HG02798 (cell line): ENCODE data around the gene MLEC.

Experiments used
- ATAC-seq: cut with Tn5 transposase; IDR thresholded peaks from one replicate; pipeline ENCODE4 v1.9.1; 2021; ENCODE audit warnings: mild to moderate bottlenecking; ENCODE audit not compliant: unreplicated experiment, poor library complexity

MLEC gene

DNA sequence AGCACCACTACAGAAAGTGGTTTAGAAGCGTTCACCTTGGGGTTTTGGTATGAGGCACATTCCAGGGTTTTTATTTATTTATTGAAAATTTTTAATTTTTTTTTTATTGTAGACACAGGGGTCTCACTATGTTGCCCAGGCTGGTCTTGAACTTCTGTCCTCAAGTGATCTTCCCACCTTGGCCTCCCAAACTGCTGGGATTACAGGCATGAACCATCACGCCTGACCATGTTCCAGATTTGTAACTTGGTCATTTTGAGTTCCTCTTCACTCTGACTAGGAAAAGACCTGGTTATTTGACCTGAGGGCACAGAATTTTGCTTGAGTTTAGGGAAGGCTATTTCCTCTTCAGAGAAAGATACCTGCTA, 3.1 kb downstream of the MLEC start:
- no peak for ATAC-seq

DNA sequence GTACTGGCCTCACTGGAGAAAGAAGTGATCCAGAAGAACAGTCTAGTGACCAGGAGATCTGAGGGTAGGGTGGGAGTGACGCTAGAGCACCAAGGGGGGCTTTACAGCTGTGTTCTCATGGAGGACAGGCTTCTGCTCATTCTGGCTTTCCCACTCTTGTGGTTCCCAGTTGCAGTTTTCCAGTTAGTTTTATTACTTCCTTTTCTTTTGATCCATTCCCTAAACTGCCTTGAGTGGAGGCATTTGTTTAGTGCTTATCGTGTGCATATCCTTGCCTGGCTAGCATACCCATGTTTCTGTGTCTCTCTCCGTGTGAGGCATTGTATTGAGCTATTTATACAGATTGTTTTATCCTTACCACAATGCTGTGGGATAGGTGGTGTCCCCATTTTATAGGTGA, 4.0 kb downstream of the MLEC start:
- no peak for ATAC-seq

DNA sequence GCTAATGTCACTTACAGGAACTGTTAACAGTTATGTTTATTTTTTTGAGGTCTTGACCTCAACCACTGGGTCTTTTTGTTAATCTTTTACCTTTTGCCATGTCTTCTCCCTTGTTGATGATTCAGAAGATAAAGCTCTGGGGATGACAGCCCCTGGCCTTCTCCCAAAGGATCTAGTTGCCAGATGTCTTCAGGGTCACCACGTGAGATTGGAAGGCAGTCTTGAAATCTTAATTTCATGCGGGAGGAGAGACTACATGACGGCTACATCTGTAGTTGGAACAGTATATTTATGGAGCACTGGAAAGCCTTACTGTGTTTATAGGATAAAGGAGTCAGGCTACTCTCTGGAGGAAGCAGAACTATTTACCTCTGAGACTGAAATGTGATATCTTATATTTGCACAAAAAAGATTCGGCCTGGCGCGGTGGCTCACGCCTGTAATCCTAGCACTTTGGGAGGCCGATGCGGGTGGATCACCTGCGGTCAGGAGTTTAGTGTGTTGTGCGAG, 5.6 kb downstream of the MLEC start:
- ATAC-seq, result no peak

DNA sequence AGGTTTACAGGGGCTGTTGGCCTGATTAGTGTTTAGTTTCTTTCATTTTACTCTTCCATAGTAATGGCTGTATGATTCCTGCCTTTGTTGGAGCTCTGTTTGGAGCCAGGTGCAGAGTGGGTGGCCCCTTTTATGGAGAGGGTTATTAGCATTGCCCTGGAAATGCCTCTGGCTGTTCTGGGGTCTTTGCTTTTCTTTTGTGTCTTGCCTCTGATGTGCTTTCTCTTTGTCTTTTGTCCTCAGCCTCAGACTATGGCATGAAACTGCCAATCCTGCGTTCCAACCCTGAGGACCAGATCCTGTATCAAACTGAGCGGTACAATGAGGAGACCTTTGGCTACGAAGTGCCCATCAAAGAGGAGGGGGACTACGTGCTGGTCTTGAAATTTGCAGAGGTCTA, 6.9 kb downstream of the MLEC start:
- ATAC-seq, result no peak

DNA sequence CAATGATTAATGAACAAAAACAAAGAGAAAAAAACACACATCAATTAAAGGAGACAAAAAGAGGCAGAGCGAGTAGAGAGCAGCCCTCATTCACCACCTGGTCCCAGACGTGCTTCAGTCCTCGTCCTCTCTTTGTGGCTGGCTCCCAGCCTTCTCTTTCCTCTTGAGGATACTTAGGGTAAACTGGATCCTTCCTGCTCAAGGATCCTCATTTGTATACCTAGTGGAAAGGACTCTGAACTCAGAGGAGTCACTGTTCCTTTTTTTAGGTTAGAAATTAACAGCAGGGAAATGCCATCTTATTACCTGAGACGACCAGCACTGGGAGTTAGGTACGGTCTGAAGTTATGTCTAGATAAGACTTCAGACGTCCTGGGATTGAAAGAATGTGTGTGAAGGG, 9.7 kb downstream of the MLEC start:
- ATAC-seq, result no peak

DNA sequence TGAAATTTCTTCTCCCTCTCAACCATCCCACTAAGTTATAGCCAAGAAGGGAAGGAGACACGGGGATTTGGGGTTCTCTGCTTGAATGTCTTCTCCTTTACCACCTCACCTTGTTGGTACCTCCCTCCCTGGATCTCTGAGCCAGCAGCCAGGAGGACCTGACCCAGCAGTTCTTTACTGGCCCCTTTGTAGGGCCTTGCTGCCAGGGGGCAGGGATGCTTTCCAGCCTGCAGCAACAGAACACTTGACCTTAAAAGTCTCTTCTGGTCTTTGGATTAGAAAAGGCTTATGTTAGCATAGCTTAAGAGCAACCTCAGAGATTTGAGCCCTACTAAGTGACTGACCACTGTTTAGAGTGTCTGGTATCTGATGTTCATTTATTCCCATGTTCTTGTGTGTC, 10.4 kb downstream of the MLEC start:
- ATAC-seq, result no peak

DNA sequence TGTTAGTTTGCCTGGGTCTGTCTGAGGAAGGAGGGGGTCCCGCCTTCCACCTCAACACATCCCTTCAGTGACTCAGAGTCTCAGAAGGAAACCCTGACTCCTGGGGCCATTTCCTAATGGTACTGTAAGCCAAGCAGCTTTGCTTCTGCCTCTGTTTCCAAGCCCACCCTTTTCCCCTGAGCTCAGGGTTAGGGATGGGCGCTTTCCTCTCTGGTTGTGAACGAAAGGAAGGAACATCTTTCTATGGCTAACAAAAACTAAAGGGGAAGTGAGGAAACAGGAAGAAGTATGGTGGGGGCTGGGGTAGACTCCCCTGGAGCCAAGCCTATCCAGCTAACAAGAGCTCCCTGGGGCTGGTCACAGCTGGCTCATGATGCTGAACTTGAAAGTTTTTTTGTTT, 11.7 kb downstream of the MLEC start:
- no peak for ATAC-seq

DNA sequence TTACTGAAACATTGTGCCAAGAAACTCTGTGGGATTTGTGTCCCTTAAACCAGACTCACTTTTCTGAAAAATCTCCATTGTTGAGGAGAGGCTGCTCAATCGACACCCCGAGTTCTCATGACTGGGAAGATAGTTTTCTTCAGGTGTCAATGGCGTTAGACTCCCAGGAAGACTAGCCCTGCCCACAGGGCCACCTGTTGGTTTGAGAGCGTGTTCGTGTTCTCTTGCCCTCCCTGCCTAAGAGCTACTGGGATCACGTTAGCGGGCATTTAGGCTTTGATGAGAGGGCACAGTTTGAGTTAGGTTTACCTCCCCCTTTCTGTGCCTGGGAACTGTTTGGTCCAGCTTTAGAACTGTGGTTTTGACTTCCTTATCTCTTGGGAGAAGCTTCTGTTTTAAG, 12.6 kb downstream of the MLEC start:
- no peak for ATAC-seq

DNA sequence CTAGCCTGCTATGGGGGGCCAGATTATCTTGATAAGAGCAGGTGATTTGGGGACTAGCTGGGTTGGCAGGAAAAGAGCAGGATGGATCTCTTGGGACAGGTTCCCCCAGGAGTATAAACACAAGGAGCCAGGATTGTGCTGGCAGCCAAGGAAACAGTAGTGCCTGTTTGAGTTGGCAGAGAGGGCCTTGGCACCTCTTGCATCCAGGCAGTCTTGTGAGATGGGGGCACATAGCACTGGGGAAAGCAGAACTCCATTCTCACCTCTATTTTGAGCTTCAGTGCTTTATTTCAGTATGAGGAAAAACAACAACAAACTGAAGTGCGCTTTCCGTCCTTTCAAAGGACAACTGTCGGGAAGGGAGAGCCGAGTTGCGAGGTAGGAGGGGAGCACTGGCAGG, 13.9 kb downstream of the MLEC start:
- no peak for ATAC-seq

DNA sequence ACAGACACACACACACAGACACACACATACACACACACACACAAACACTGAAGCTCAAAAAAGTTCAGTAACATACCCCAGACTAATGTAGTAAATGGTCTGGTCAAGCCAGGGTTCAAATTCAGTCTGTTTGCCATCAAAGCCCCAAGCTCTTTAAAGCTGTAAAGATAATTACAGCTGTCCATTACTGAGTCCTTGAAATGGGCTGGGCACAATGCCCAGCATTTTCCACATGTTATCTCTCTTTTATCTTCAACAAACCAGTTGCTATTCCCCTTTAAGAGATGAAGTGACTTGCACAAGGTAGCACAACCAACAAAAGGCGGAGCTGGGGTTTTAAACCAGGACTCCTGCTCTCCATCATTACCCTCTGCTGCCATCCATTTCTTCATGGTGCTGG, 15.7 kb downstream of the MLEC start:
- no peak for ATAC-seq

DNA sequence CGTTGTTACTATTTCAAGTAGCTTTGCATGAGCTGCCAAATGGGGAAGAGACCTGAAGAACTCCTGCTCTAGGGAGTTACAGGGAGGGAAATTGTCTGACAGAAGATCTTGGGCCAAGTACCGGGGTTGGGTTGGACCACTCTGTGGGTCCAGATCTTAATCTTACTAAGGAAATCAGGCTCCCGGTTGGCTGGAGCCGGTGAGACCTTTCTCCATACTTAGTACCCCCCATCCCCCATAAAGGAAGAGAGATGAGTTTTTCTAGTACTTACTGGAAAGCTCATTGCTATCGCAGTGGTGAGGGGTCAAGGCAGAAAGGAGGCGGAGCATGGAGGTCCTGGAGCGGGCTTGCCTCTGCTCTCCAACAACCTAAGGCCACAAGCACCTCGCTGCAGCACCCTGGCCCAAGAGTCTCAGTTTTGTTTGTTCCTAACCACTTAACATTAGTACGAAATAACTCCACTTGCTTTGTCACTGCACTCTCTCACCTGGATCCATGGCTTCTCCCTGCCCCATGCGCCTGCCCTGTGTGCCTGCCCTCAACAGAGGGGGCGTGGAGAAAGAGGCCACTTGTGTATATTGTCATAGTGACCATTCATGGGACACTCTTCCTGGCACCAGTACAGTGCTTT, 16.5 kb downstream of the MLEC start:
- ATAC-seq, result no peak

DNA sequence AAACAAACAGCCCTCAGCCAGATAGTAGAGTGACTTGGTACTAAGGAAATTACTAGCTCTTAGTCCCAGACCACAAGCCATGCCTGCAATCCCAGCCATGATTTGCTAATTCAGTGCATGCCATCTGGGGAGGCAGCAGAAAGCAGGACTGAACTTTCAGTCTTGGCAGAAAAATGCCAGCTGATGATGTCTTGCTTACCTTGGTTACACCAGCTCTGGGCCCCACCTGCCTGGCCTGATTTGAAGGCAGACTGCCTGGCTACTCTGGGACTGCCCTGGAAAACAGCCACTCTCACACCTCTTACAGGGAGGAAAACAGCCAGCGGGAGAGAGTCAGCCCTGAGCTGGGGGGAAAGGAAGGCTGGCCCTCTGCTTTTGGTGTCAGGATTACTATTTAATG, 18.7 kb downstream of the MLEC start:
- ATAC-seq, result no peak

DNA sequence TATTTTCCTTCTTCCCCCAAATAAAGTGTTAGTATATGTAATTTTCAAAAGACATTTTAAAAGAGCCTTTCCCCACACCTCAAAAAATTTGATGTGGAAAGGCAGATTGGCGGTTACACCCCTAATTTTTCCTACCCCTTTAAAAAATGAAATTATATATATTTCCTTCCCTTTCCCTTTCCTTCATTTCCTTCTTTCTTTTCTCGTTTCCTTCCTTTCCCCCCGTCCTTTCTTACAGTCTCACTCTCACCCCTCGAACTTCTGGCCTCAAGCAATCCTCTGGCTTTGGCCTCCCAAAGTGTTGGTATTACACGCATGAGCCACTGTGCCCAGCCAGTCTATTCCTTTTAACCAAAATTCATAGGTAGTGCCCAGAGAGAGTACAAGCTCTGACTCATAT, 19.1 kb downstream of the MLEC start:
- ATAC-seq, result no peak

DNA sequence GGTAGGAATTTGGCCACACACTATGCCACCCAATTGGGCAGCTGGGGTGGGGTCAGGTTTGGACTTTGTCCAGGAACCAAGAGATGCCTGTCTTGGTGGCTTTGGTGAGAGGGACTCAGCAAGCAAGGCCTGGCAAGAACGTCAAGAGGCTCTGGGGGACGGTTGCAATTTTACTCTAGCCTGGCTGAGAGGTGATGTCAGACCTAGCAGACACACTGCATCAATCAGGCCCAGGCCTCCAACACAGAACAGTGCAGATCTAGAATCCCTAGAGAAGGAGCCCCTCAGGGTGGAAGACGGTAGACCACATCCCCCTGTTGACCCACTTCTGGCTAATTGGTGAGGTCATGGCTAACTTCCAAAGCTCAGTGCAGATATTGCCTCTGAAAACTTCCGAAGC, 21.7 kb downstream of the MLEC start:
- no peak for ATAC-seq

DNA sequence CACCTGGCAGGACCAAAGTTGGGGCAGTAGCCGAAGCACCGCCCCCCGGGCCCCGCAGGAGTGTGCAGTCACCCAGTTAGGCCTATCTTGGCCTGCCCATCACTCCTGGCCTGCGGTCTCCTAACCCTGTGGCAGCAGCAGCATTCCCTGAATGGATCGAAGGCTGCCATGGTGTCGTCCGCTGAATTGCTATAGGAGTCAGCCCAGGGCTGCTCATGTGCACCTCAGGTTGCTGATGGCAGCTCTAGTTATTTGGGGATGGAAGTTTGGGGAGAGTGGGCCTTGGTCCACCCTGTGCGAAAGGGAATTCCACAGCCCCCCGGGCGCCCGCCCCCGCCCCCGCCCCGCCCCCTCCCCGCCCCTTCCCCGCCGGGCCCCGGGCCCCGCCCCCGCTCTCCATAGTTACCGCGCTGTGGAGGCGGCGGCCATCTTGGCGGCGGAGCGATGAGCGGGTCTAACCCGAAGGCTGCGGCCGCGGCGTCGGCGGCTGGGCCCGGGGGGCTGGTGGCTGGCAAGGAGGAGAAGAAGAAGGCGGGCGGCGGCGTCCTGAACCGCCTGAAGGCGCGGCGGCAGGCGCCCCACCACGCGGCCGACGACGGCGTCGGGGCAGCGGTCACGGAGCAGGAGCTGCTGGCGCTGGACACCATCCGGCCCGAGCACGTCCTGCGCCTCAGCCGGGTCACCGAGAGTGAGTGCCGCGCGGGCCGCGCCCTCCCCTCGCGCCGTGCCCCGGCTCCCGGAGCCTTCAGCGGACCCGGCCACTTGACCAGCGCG, 23.3 kb downstream of the MLEC start, which contains the start of gene UNC119B:
Gene UNC119B (plus strand): TSS at position 428 of the 774 bp plus-strand sequence. CDS start 17 bp downstream, at position 445.
- ATAC-seq, result peak; percentile 74

DNA sequence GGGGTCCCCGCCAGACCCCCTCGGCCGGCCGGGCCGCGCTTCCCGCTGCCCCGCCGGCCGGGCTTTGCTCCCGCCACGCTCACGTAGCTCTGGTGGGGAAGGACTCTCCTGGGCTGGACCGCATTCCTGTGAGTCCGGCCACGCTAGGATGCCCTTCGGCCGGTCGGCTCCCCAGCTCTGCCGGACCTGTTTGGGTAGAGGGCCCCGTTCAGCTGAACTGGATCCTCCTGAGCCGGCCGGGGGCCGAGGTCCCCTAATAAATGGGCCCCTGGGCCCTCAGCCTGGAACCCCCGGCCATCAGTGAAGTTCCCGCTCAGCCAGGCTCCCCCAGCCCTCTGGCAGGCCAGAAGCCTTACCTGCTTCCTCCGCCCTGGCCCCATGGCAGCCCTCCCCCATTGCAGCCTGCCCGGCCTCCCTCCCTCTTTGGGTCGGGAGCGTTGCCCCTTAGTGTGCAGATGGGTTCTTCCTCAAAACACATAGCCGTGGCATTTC, 23.9 kb downstream of the MLEC start:
- ATAC-seq, result peak; percentile 17

DNA sequence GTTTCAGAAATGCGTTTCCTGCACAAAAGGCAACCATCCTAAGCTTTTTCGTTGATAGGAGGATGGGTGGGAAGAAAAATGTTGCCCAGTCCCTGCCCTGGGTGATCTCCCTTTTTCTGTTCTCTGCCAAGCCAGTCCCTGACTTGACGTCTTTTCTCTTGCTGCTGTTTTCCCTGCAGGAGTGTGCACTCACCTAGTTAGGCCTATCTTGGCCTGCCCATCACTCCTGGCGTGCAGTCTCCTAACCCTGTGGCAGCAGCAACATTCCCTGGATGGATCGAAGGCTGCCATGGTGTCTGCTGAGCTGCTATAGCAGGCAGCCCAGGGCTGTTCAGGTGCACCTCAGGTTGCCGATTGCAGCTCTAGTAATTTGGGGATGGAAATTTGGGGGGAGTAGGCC, 24.5 kb downstream of the MLEC start:
- ATAC-seq, result no peak

DNA sequence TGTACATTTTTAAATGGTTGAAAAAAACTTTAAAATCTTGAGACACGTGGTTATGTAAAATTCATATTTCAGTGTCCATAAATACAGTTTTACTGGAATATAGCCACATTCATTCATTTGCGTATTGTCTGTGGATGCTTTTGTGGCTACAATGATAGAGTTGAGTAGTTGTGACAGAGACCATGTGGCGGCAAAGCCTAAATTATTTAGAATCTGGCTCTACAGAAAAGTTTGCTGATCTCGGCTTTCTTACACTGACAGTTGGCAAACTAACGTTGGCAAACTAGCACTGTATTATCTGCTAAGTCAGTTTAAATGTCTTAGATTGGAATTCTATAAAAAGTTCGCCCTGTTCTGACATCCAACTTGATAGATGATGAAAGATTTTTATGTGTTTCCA, 25.7 kb downstream of the MLEC start:
- ATAC-seq, result no peak

DNA sequence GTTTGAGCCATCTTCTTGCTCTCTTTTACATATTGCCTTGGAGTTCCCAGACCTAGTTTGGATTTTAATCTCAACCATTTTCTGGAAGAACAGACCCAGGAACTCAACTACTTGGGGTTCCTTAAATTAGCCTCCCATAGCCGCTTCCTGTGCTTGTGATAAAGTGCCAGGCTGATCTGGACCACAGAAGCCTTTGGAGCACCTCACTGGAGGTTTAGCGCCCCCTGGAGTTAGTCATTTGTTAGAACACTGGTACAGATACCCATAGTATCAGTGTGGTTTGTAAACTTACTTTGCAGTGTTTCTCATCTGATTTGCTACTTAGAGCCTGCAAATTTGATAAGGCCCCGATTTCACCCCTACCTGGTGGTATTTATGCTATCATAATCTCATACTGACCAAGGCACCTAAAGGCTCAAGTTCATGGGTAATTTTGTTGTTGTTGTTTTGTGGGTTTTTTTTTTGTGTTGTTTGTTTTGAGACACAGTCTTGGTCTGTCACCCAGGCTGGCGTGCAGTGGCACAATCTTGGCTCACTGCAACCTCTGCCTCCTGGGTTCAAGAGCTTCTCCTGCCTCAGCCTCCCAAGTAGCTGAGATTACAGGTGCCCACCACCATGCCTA, 27.0 kb downstream of the MLEC start:
- ATAC-seq, result peak; percentile 35

DNA sequence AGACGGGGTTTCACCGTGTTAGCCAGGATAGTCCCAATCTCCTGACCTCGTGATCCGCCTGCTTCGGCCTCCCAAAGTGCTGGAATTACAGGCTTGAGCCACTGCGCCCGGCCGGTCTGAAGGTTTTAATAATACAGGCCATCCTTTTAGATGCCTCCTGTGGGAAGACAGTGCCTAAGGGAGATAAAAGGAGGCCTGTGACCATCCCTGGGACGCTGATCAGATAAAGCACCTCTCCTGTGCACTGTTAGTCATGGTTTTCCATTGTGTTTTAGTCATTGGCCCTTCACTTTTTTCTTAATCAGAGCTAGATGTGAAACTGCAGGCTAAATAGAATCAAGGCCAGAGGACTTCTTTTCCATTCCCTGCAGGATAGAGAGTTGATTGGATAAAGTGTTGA, 31.1 kb downstream of the MLEC start:
- ATAC-seq, result no peak

DNA sequence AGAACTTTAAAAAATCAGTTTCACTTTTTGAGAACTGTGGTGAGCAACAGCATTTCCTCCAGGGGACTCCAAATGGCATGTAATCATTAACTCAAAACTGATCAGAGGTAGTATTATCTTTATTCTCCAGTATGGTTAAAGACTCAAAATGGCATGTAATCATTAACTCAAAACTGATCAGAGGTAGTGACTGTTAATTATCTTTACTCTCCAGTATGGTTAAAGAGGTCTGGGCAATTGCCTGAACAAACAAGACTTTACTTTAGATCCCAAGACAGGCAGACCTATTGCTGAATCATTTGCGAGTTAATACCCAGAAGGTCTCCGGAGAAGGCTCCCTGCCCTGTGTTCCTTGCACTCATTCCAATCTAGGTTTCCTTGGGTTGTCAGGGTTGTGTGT, 32.1 kb downstream of the MLEC start:
- ATAC-seq, result no peak
